Measurements from ENCODE around the gene TRIM29. TPM values are rescaled to one million over a fixed set of nuclear protein-coding genes. Genes with fewer than 3 reads are reported as not detected.

TRIM29 gene
- total and polyA plus RNA-seq, 10 of the 15 experiments (the other 5 are each of a cell fraction or from before 2014, with no cell fraction given): 0.08 to 0.67 (median 0.26) TPM; not detected in 5

GRCh38 chr11:120121336-120121735 is 16.6 kb downstream of the TRIM29 start:
- DNase-seq (ENCODE audit: low read depth, low spot score) (no peak), ATAC-seq (no peak), FAIRE-seq (no peak)
- Histone ChIP-seq H3K9ac (ENCODE audit: control insufficient read depth, insufficient read depth, low read length) (no peak overlapping the region), H3K4me1 (ENCODE audit: control insufficient read depth, insufficient read depth, low read length) (no peaks in the 10 kb centered on the region), H3K36me3 (ENCODE audit: control insufficient read depth in 2 of 2, insufficient read depth in 2 of 2, low read length in 1 of 2) (no peaks in the 10 kb centered on the region), H3K4me2 (ENCODE audit: control insufficient read depth, insufficient read depth) (no peak overlapping the region), H3K27ac (ENCODE audit: control insufficient read depth, insufficient read depth) (no peak overlapping the region), H4K20me1 (ENCODE audit: control insufficient read depth, insufficient read depth) (no peaks in the 10 kb centered on the region), H3K4me3 (no peak overlapping the region), H2AFZ (ENCODE audit: control insufficient read depth, low read depth, low read length) (no peak overlapping the region), H3K79me2 (ENCODE audit: control insufficient read depth, insufficient read depth, low read length) (no peaks in the 10 kb centered on the region), H3K27me3 (replicated peaks in 1 of 2; ENCODE audit: control insufficient read depth in 2 of 2, insufficient read depth in 2 of 2, low read length in 1 of 2) (peaks cover 0 to 2% of the 10 kb centered on the region in 2 experiments; a peak in 2 of 4 replicates), H3K9me3 (replicated peaks; ENCODE audit: control insufficient read depth, insufficient read depth, low read length) (no peaks in the 10 kb centered on the region; the same call in 2 of the 3 replicates)
- WGBS (ENCODE audit: insufficient coverage, insufficient replicate concordance, low lambda C conversion rate, missing lambda C conversion rate): 3% methylated on average over 3 of the region's 3 CpGs
- SMC1A ChIA-PET (ENCODE audit: uncharacterized antibody, unreplicated experiment): no interaction called here
- RAD21 ChIA-PET (ENCODE audit: unreplicated experiment): no interaction called here
- no TSS peak for BruUV-seq (replicated peaks)
- TF ChIP-seq HDAC2 (IDR thresholded peaks at IDR 0.05) (no peak), CTCF (IDR thresholded peaks at IDR 0.05 in 2 of 3, conservative IDR thresholded peaks at IDR 0.05 in 1 of 3; ENCODE audit: control insufficient read depth in 2 of 3, extremely low read depth in 1 of 3, insufficient read depth in 1 of 3, low read depth in 3 of 3, low read length in 3 of 3) (no peak)
- intact Hi-C loops (cut with micrococcal nuclease; ENCODE audit: unreplicated experiment) (no loop called here), in situ Hi-C loops (cut with MboI) (no loop called here)
- POLR2A ChIA-PET: no interaction called here
- CTCF ChIA-PET: no interaction called here

GRCh38 chr11:120120805-120121335 is 17.0 kb downstream of the TRIM29 start:
- no peak for FAIRE-seq
- WGBS (ENCODE audit: insufficient coverage, insufficient replicate concordance, low lambda C conversion rate, missing lambda C conversion rate): 10% methylated on average over 8 of the region's 8 CpGs
- Histone ChIP-seq H2AFZ (ENCODE audit: control insufficient read depth, low read depth, low read length) (no peak overlapping the region), H3K27ac (ENCODE audit: control insufficient read depth, insufficient read depth) (no peak overlapping the region), H3K4me3 (no peak overlapping the region), H3K9me3 (replicated peaks; ENCODE audit: control insufficient read depth, insufficient read depth, low read length) (no peaks in the 10 kb centered on the region; the same call in 2 of the 3 replicates), H3K27me3 (replicated peaks in 1 of 2; ENCODE audit: control insufficient read depth in 2 of 2, insufficient read depth in 2 of 2, low read length in 1 of 2) (peaks cover 0 to 3% of the 10 kb centered on the region in 2 experiments; a peak in 2 of 4 replicates), H3K4me1 (ENCODE audit: control insufficient read depth, insufficient read depth, low read length) (no peaks in the 10 kb centered on the region), H3K9ac (ENCODE audit: control insufficient read depth, insufficient read depth, low read length) (no peak overlapping the region), H3K36me3 (ENCODE audit: control insufficient read depth in 2 of 2, insufficient read depth in 2 of 2, low read length in 1 of 2) (no peaks in the 10 kb centered on the region), H3K79me2 (ENCODE audit: control insufficient read depth, insufficient read depth, low read length) (no peaks in the 10 kb centered on the region), H4K20me1 (ENCODE audit: control insufficient read depth, insufficient read depth) (no peaks in the 10 kb centered on the region), H3K4me2 (ENCODE audit: control insufficient read depth, insufficient read depth) (no peak overlapping the region)
- TF ChIP-seq NKRF (conservative IDR thresholded peaks at IDR 0.05) (no peak), TCF3 (IDR thresholded peaks at IDR 0.05; ENCODE audit: borderline replicate concordance, insufficient read depth, low read depth, low read length) (no peak)
- ChIA-PET RAD21 (ENCODE audit: unreplicated experiment) (no interaction called here), SMC1A (ENCODE audit: uncharacterized antibody, unreplicated experiment) (no interaction called here), POLR2A (no interaction called here), CTCF (no interaction called here)
- intact Hi-C loops (cut with micrococcal nuclease; ENCODE audit: unreplicated experiment) (no loop called here), in situ Hi-C loops (cut with MboI) (no loop called here)
- ATAC-seq: no peak
- DNase-seq (ENCODE audit: low read depth, low spot score): no peak
- no TSS peak for BruUV-seq (replicated peaks)
